Suprapubic skin (tissue), 4 donors: ENCODE data around the gene SBK1. TPM values are rescaled to one million over a fixed set of nuclear protein-coding genes. Genes with fewer than 3 reads are reported as not detected.

Experiments used
- DNase-seq, 2 donors: peaks; one replicate each; pipeline ENCODE4 v3.0.0-alpha.2; 2019; ENCODE audit warnings: low spot score in 2 of 2
- H3K27ac ChIP-seq: fragments of 200-600 bp; sonication (generic); one replicate; pipeline ENCODE4 v1.5.1; 2019
- H3K27me3 ChIP-seq: fragments of 200-600 bp; sonication (generic); one replicate; pipeline ENCODE4 v1.5.1; 2019
- H3K36me3 ChIP-seq: fragments of 200-600 bp; sonication (generic); one replicate; pipeline ENCODE4 v1.5.1; 2019
- H3K4me1 ChIP-seq: fragments of 200-600 bp; sonication (generic); one replicate; pipeline ENCODE4 v1.5.1; 2019
- H3K4me3 ChIP-seq: fragments of 200-600 bp; sonication (generic); one replicate; pipeline ENCODE4 v1.5.1; 2019; ENCODE audit warnings: mild to moderate bottlenecking
- H3K9me3 ChIP-seq: fragments of 200-600 bp; sonication (generic); one replicate; pipeline ENCODE4 v1.5.1; 2019
- EP300 ChIP-seq: sonication (generic); formaldehyde crosslinking; IDR thresholded peaks from one replicate; pipeline ENCODE4 v1.6.1; 2017; ENCODE audit warnings: antibody characterized with exemption
- POLR2A ChIP-seq, 2 donors: fragments of 450-650 bp; IDR thresholded peaks; one replicate each; pipeline ENCODE4 v1.6.1; 2017; ENCODE audit warnings: antibody characterized with exemption in 2 of 2, mild to moderate bottlenecking in 2 of 2, moderate library complexity in 2 of 2
- POLR2AphosphoS5 ChIP-seq, 3 donors: sonication (generic); formaldehyde crosslinking; IDR thresholded peaks; one replicate each; pipeline ENCODE4 v1.6.1; 2017; ENCODE audit warnings: antibody characterized with exemption in 3 of 3
- WGBS: methylation state at CpG from one replicate; pipeline ENCODE4 v1.1.5; 2018; 5-methylcytosine and 5-hydroxymethylcytosine counted together
- total RNA-seq, 4 donors: library from RNA; depleted of rRNA; stranded (reverse); fragments of >200 nt; gene quantifications; one replicate each; pipeline ENCODE4 v1.1.0, GENCODE V29; 2016
- TF ChIP-seq, protein P1 (sequence below), 2 donors: fragments of 200-600 bp in 1 of 2; fragments of 450-650 bp in 1 of 2; sonication (generic) in 1 of 2; IDR thresholded peaks; one replicate each; pipeline ENCODE4 v1.5.1; 2016 to 2019; ENCODE audit warnings: antibody characterized with exemption in 2 of 2, mild to moderate bottlenecking in 1 of 2, moderate library complexity in 1 of 2

SBK1 gene
- total RNA-seq, 4 donors from 2014 or later, result 0.49 to 2.7 (median 2.2) TPM

DNA sequence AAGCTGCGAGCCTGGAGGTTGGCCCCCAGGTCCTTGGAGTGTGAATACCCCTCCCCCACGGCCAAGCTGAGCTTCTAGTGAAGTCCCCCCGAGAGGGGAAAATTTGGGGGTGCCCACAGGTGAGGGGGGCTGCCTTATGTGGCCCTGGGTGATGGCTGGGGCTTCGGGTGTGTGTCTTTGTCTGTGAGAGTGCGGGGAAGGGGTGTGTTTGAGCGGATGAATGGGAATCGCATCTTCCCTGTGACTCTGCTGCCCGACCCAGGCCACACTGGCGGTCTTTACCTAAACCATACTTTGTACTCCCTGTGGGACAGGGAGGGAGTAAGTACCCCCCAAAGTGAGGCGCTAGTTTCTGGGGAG lies 1.3 kb downstream of the SBK1 start:
- H3K27ac ChIP-seq, result no peak overlapping the region
- H3K4me3 ChIP-seq, result peak overlapping the region; percentile 57
- no peak for DNase-seq

DNA sequence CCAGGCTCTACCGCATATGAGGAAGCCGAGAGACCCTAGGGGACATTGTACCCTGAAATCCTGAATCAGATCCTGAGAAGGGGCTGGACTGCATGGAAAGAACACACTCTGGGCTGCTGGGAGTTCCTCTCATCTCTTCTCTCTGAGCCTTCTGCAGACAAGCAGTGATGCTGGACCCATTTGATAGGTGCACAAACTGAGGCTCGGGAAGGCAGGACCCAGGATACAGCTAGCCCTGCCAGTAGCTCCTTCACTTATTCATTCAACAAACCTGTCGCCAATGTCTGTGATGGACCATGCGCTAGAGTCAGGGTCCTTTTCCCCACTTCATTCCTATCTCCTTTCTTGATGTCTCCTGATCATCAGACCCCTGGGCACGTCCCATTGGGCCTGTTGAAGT lies 1.9 kb downstream of the SBK1 start:
- 92% methylated on average over 4 of the region's 6 CpGs for WGBS
- no peaks in the 10 kb centered on the region for H3K9me3 ChIP-seq
- H3K4me1 ChIP-seq, result peaks cover 15% of the 10 kb centered on the region
- DNase-seq, result no peak
- no peak overlapping the region for H3K4me3 ChIP-seq
- peaks cover 17% of the 10 kb centered on the region for H3K27me3 ChIP-seq
- H3K36me3 ChIP-seq, result no peaks in the 10 kb centered on the region
- TF ChIP-seq POLR2A (IDR thresholded peaks at IDR 0.05), result no peak
- no peak for TF ChIP-seq POLR2AphosphoS5 (IDR thresholded peaks at IDR 0.05)
- TF ChIP-seq, protein P1, sequence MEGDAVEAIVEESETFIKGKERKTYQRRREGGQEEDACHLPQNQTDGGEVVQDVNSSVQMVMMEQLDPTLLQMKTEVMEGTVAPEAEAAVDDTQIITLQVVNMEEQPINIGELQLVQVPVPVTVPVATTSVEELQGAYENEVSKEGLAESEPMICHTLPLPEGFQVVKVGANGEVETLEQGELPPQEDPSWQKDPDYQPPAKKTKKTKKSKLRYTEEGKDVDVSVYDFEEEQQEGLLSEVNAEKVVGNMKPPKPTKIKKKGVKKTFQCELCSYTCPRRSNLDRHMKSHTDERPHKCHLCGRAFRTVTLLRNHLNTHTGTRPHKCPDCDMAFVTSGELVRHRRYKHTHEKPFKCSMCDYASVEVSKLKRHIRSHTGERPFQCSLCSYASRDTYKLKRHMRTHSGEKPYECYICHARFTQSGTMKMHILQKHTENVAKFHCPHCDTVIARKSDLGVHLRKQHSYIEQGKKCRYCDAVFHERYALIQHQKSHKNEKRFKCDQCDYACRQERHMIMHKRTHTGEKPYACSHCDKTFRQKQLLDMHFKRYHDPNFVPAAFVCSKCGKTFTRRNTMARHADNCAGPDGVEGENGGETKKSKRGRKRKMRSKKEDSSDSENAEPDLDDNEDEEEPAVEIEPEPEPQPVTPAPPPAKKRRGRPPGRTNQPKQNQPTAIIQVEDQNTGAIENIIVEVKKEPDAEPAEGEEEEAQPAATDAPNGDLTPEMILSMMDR (IDR thresholded peaks at IDR 0.05), result no peak
- no peak for TF ChIP-seq EP300
- H3K27ac ChIP-seq, result no peak overlapping the region

More for the DNA sequence above, 1.3 kb downstream of the SBK1 start:
- Histone ChIP-seq H3K27me3 (peaks cover 18% of the 10 kb centered on the region), H3K4me1 (peaks cover 15% of the 10 kb centered on the region), H3K9me3 (no peaks in the 10 kb centered on the region), H3K36me3 (no peaks in the 10 kb centered on the region)
- 40% methylated on average over 7 of the region's 10 CpGs for WGBS
- TF ChIP-seq, protein P1 (IDR thresholded peaks at IDR 0.05), result no peak
- TF ChIP-seq EP300 (no peak), POLR2A (IDR thresholded peaks at IDR 0.05) (no peak)

GRCh38 chr16:28295276-28295675 lies 3.0 kb downstream of the SBK1 start:
- no peak for DNase-seq
- no peaks in the 10 kb centered on the region for H3K36me3 ChIP-seq
- no peak overlapping the region for H3K4me3 ChIP-seq
- H3K9me3 ChIP-seq, result no peaks in the 10 kb centered on the region
- no peak overlapping the region for H3K27ac ChIP-seq
- H3K27me3 ChIP-seq, result peaks cover 11% of the 10 kb centered on the region
- H3K4me1 ChIP-seq, result peaks cover 15% of the 10 kb centered on the region
- TF ChIP-seq, protein P1 (IDR thresholded peaks at IDR 0.05), result no peak
- TF ChIP-seq POLR2AphosphoS5 (IDR thresholded peaks at IDR 0.05), result no peak
- TF ChIP-seq EP300, result no peak
- no peak for TF ChIP-seq POLR2A (IDR thresholded peaks at IDR 0.05)
- 62% methylated on average over 11 of the region's 11 CpGs for WGBS

- TF ChIP-seq, protein P1 (IDR thresholded peaks at IDR 0.05), result no peak
- TF ChIP-seq EP300, result no peak
- no peak for TF ChIP-seq POLR2A (IDR thresholded peaks at IDR 0.05)
- TF ChIP-seq POLR2AphosphoS5 (IDR thresholded peaks at IDR 0.05), result no peak
- Histone ChIP-seq H3K9me3 (no peaks in the 10 kb centered on the region), H3K27ac (no peak overlapping the region), H3K36me3 (no peaks in the 10 kb centered on the region), H3K27me3 (peaks cover 14% of the 10 kb centered on the region), H3K4me1 (peaks cover 11% of the 10 kb centered on the region), H3K4me3 (no peak overlapping the region)
- no peak for DNase-seq
- 50% methylated on average over 2 of the region's 2 CpGs for WGBS
These were observed 5.0 kb downstream of the SBK1 start for GRCh38 chr16:28297308-28297707.

DNA sequence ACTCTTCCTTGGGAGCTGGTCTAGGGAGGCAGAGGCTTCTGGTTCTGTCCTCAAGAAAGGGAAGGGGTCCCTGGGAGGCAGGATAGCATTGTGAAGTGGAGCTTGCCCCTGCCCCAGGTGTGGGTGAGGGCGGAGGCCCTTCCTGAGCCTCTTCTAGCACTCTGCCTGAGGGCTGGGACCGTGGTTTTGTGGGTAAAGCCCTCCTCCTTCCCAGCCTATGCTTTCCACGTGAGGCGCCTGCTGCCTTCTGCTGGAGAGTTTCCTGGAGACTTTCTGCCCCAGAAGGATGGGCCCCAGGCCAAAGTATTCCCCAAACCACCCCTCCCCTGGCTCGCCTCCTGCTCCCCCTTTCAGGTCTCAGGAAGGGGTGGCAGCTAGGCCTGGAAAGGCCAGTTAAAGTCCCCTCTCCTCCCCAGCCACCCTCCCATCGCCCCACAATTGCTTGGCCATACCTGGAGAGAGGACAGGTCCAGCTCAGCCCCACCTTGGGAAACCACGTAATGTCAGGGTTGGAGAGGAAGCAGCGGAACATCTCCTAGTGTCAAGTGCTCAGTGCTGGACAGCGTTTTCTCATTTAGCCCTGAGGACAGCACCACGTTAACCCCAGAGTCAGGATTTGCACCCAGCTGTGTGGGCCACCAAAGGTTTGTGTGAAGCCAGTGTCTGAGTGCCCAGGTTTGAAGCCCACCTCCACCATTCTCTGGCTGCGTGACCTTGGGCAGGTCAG lies 5.6 kb downstream of the SBK1 start:
- peaks cover 6% of the 10 kb centered on the region for H3K4me1 ChIP-seq
- no peaks in the 10 kb centered on the region for H3K9me3 ChIP-seq
- H3K27ac ChIP-seq, result no peak overlapping the region
- DNase-seq, result no peak
- H3K27me3 ChIP-seq, result peaks cover 11% of the 10 kb centered on the region
- no peak overlapping the region for H3K4me3 ChIP-seq
- WGBS, result 48% methylated on average over 9 of the region's 11 CpGs
- no peaks in the 10 kb centered on the region for H3K36me3 ChIP-seq
- TF ChIP-seq POLR2A (IDR thresholded peaks at IDR 0.05) (no peak), EP300 (no peak), POLR2AphosphoS5 (IDR thresholded peaks at IDR 0.05) (no peak)
- TF ChIP-seq, protein P1 (IDR thresholded peaks at IDR 0.05), result no peak
